NK-92 treated with Interleukin-12 subunit alpha and Interleukin-12 subunit beta, amount 100 ng/mL, for 24 hours (cell line): Measurements from ENCODE around the gene HSPB2.
"Not testable (repeated sequence)": the region's sequence is repeated elsewhere in the genome, so short reads cannot be mapped to it uniquely, and the experiment has no call there.

Experiments
- DNase-seq: peaks from one replicate; lab custom pipeline; 2025; lab: John Stamatoyannopoulos, UW

HSPB2 gene, protein sequence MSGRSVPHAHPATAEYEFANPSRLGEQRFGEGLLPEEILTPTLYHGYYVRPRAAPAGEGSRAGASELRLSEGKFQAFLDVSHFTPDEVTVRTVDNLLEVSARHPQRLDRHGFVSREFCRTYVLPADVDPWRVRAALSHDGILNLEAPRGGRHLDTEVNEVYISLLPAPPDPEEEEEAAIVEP

GRCh38 chr11:111912535-111912934, at the start of gene HSPB2:
Gene HSPB2, plus strand, starts transcription at chr11:111912734. Its CDS starts 96 bp downstream, at chr11:111912830.
- no peak for DNase-seq

- no peak for DNase-seq
Observed at GRCh38 chr11:111870113-111870512, 42.4 kb upstream of the HSPB2 start.

GRCh38 chr11:111870522-111870885, 42.0 kb upstream of the HSPB2 start:
- no peak for DNase-seq

DNA sequence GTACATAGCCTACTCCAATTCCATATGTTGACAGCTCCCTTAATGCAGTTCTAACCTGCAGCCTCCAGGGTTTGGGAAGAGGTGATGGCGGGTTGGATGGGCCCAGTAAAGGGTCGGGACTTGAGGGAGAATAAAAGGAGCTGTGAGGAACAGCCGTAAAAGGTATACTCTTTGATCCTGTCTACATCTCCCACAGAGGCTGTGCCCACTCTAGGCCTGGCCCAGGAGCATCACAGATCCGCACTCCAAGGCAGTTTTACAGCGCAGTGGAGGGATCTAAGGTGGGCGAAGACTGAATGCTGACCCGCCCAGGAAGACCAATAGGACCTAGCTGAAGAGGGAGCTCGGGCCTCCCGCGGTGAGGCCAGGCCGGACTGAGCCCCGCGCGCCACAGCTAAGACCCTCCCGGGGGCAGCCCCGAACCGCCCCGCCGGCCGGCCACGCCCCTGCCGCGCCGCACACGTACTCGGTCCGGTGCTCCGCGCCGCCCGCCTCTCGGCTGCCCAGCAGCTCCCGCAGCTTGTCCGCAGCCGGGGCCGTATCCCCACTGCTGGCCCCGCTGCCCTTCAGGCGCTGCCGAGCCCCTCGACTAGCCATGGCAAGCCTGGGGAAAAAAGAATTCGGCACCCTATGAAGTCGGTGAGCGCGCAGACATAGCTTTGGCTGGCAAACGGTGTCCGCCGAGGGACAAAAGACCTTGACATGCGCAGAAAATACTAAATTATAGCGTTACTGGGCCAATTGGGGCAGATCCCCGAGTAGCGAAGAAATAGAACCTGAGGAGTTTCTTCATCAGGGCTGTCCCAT, 41.4 kb upstream of the HSPB2 start, which contains the start of gene ALG9:
Gene ALG9, minus strand, starts transcription at position 696 of the 807 bp plus-strand sequence. Its CDS starts 99 bp downstream, at position 597.
- peak; percentile 77 for DNase-seq

DNA sequence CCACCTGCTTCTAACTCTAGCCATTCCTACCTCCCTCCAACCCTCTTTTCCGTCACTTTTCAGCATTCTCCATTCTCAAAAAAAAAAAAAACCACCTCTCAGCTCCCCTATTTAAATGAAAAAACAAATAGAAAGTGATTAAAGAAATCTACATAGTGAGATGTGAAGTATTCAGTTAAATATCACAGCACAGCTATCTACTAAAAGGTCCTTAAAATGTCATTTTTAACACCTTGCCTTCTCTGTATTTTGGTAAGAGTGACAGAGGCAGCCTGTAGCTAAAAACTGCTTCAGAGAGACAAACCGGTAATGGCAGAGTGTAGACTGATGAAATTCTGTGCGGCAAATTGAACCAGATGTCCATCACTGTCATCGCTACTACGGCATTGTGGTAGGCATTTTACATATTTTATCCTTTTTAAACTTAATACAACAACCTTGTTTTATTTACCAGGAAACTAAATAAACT, 40.8 kb upstream of the HSPB2 start:
- DNase-seq = no peak

GRCh38 chr11:111878385-111878848, 34.1 kb upstream of the HSPB2 start:
- DNase-seq = no peak

GRCh38 chr11:111878849-111879636, 33.5 kb upstream of the HSPB2 start, which contains the start of the genes CFAP68 and FDXACB1:
Gene CFAP68, plus strand, starts transcription at chr11:111879541. Its CDS starts 20 bp downstream, at chr11:111879561.
Gene FDXACB1, minus strand, starts transcription at chr11:111879165. Its CDS starts 33 bp downstream, at chr11:111879132.
- peak; percentile 93 for DNase-seq

GRCh38 chr11:111879637-111879960, 32.9 kb upstream of the HSPB2 start:
- DNase-seq = no peak

DNA sequence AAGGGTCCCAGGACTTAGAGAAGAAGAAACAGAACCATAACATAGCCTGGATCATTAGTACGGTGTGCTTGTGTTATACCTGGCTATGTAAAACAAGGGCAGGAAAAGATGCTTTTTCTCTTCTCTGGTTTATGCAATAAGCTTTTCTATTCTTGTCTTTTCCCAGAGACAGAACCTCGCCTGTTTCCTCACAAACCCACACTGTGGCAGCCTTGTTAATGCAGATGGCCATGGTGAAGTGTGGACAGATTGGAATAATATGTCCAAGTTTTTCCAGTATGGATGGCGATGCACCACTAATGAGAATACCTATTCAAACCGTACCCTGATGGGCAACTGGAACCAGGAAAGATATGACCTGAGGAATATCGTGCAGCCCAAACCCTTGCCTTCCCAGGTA, 30.3 kb upstream of the HSPB2 start:
- DNase-seq = no peak

DNA sequence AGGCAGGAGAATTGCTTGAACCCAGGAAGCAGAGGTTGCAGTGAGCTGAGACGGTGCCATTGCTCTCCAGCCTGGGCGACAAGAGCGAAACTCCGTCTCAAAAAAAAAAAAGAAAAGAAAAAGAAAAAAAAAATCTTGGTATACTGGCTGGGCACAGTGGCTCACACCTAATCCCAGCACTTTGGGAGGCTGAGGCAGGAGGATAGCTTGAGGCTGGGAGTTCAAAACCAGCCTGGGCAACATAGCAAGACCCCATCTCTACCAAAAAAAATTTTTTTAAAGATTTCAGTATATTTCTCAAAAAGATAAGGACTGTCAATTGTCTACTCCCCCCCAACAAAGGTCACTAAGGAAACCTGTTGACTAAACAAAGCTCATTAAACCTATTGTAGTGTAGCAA, 27.5 kb upstream of the HSPB2 start:
- not testable (repeated sequence) for DNase-seq

- no peak for DNase-seq
Observed at GRCh38 chr11:111886032-111886431, 26.5 kb upstream of the HSPB2 start.

- DNase-seq = no peak
Observed at GRCh38 chr11:111886844-111887243, 25.7 kb upstream of the HSPB2 start.

DNA sequence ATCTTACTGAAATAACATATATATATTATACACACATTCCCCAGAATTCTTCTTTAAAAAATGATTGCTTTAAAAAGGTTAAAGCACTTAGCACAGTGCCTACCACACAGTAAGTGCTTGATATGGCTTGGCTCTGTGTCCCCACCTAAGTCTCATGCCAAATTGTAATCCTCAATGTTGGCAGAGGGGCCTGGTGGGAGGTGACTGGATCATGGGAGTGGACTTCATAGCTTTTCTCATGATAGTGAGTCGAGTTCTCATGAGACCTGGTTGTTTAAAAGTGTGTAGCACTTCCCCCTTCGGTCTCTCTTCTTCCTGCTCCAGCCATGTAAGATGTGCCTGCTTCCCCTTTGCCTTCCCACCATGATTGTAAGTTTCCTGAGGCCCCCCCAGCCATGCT, 7.1 kb upstream of the HSPB2 start:
- no peak for DNase-seq

DNA sequence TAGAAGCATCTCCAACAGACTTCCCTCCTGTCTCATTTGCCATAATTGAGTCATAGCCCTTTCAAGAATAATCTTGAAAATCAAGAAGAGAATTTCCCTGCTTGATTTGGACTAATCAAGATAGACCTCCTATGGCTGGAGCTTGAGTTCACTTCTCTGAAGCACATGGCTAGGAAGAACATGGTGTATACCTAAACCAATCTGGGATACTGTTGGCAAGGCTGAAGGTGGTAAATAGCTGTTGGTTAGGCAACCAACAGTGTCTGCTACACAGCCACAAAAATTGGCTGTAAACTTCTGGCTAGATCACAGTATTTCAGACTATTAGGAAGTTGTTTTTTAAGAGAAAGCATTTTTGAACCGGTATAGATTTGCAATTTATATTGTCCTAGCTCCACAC, 5.9 kb upstream of the HSPB2 start:
- DNase-seq = no peak

GRCh38 chr11:111908639-111909305, 3.8 kb upstream of the HSPB2 start:
- DNase-seq = no peak

DNA sequence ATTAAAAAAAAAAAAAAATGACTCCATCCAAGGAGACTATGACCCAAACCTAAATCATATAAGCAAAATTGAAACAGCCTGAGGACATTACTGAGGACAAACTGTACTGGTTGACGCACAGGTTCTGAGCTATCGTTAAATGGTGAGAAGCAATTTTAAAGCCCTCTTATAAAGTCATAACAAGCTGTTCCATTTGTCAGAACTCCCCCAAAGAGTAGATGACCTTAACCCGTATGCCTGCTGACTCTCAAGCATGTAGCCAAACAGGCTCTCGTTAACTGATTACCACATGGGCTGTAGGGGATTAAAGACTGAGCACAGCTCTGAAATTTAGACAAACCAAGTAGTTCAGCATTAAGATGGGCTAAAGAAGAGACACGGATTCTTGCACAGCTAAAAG, 3.2 kb upstream of the HSPB2 start:
- DNase-seq = no peak

DNA sequence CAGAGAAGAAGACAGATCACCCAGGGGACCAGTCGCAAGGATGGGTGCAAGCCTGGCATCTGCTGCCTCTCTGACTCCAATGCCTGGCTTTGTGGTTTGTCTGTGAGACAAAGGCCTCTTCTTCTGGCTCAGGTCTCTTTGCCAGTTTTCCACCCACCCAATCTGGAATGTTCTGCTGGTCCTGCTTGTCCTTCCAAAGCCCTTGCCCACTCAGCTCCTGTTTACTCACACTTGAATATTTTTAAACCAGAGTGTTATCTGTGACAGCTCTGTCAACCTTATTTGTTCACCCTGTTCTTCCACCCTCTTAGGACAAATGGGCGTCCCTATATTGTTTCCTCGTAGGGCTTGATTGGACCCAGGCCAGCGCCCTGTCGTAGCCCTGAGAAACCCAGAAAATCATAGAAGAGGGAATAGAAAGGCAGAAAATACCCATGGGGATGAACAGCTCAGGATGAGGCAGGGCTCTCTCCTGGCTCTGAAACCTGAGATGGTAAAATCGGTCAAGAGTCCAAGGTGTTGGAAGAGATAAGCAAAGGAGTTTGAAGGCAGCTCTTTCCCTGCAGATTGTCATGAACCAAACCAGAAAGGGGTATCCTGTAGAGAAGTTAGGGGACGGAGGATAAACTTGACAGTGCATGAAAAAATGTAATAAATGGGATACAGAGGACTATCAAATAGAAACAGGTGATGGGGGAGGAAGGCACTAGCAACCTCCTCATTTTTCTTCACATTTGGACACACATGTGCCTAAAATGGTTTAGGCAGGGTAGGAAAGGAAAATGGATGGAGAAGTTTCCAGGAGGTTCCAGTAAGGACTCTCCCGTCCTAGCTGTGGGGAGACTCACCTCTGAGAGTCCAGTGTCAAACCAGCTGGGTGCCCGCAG, 1.6 kb upstream of the HSPB2 start:
- DNase-seq = no peak

- no peak for DNase-seq
Observed at GRCh38 chr11:111911563-111912401, 752 bp upstream of the HSPB2 start, which contains the start of gene CRYAB. Gene CRYAB, minus strand, starts transcription at chr11:111911770. Its CDS starts 46 bp downstream, at chr11:111911724.

GRCh38 chr11:111913031-111913861, 712 bp downstream of the HSPB2 start:
- DNase-seq = no peak
